Stimulated activated naive CD8-positive, alpha-beta T cell treated with anti-CD3 and anti-CD28 coated beads, Interleukin-15, Interleukin-2, amounts not matched to agents 100 U/mL and 50 U/mL, for 24 hours (primary cell): Measurements from ENCODE around the gene ZNF740.

ENCODE experiments used
- ATAC-seq: fragments of 150-1000 bp; cut with Tn5 transposase; one replicate; pipeline ENCODE4 v1.10.0; 2021
- DNase-seq: peaks from one replicate; pipeline ENCODE4 v3.0.0; 2021

ZNF740 gene

DNA sequence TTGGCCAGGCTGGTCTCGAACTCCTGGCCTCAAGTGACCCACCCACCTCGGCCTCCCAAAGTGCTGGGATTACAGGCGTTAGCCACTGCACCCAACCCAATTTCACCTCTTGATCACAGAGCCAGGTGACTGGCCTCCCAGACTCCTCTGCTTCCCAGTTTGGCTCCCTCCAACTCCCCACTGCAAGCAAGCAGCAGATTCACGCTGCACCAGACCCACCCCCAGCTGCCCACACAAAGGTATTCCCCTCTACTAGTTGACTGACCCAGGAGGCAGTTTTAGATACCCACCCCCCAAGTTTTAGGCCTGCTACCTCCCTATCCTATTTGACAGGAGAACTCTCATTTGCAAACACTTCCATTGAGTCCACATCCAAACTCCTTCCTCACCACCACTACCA is 46.3 kb downstream of the ZNF740 start:
- DNase-seq, result no peak
- no peak for ATAC-seq

GRCh38 chr12:53227341-53227740 is 46.8 kb downstream of the ZNF740 start:
- ATAC-seq (no peak), DNase-seq (no peak)

GRCh38 chr12:53227836-53228235 is 47.3 kb downstream of the ZNF740 start:
- ATAC-seq (no peak), DNase-seq (no peak)

- no peak for ATAC-seq
- DNase-seq, result no peak
Measured at GRCh38 chr12:53229454-53229853, 48.9 kb downstream of the ZNF740 start.

DNA sequence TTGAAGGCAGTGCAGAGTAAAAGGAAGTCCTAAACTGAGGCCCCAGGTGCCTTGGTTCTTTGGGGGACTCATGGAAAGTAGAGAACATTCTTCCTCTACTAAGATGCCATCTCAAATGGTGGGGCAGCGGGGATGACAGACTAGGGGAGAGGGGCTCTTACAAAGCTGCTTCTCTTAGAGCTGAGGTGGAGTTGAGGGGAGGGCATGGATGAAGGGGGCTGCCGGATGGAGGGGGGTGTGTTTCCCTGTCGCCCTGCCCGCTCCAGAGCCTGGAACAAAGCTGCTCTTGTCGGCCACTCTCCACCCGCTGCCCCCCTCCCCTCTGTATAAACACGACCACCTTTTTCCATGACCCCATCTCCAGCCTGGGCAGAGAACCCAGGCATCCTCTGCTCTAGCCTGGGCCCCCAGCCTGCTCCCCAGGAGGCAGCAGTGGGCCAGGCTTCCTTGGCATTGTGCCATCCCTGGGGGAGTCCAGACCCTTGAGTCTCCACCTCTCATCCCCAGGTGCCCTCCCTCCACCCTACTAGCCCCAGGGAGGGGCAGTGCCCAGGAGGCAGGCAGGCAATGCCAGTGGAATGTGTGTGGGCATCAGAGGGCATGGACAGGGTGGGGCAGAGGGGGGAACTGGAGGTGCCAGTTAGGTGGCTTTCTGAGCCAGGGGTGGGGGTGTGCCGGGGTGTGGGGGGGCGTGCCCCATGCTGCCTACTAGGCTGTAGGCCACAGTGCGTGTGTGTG is 49.8 kb downstream of the ZNF740 start:
- no peak for ATAC-seq
- no peak for DNase-seq

DNA sequence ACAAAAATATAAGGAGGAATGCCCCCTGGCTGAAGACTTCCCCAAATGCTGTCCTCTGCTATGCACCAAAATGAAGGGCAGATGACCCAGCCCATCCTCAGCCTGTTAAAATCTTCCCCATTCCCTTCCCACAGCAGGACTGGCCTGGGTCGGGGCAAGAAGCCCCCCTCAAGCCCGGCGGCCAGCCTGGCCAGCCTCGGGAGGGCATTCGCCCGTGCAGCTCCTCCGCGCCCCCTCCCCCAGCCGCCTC is 51.1 kb downstream of the ZNF740 start:
- no peak for ATAC-seq
- DNase-seq, result no peak

DNA sequence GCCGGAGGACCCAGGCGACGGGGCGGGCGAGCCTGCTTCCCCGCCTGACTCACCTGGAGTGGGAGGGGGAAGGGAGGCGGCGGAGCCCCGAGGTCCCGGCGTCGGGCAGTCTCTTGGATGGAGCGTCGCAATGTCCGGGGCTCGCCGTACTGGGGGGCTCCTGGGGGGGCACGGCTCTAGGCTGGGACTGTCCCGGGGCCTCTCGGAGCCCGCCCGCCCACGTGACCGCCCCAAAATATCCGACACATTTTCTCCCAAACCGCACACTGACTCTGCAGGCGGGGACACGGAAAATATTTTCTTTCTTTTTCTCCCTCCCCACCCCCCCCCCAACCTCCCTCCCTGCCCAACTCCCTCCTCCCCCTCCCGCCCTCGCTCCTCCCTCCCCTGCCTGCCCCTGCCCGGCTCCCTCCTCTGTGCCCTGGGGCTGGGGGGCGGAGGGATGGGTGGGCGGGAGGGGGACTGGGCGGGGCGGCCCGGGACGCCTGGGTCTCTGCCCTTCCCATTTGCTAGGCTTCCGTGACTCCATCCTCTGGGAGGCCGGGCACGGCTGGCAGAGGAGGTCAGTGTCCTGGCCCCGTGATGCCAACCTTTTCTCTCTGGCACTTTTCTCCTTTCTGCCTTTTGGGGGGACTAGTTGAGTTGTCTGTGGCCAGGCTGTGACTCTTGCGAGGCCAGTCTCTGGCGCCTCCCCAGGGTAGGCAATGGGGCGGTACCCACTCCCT is 51.6 kb downstream of the ZNF740 start, which contains the start of gene RARG:
TSS of gene RARG (minus strand) at position 289 of the 725 bp plus-strand sequence. CDS start 4,664 bp downstream, outside the sequence.
- peak; percentile 77 for DNase-seq

GRCh38 chr12:53232646-53233461 is 52.3 kb downstream of the ZNF740 start:
- DNase-seq (peak; percentile 53), ATAC-seq (peak; percentile 39)

More for the DNA sequence above, 51.6 kb downstream of the ZNF740 start, which contains the start of gene RARG:
- ATAC-seq, result peak; percentile 76

DNA sequence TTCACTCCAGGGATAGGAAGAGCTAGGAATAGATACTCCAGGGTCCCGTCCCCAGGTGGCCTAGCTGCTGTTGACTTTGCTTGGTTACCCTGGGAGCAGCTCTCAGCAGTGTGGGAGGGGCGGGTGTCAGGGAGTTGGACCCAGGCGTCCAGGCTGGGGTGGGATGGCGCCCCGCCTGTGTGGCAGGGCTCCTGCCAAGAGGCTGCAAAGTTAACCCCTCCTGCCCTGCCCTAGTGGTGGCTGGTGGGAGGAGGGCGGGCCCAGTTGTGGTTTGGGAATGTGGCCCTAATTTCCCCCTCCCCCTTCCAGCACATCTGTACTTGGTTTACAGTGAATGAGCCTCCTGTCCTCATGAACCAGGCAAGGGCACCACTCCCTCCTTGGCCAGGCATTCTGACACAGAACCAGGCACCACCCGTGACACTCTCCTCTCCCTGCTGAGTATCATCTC is 53.2 kb downstream of the ZNF740 start:
- DNase-seq (no peak), ATAC-seq (no peak)

DNA sequence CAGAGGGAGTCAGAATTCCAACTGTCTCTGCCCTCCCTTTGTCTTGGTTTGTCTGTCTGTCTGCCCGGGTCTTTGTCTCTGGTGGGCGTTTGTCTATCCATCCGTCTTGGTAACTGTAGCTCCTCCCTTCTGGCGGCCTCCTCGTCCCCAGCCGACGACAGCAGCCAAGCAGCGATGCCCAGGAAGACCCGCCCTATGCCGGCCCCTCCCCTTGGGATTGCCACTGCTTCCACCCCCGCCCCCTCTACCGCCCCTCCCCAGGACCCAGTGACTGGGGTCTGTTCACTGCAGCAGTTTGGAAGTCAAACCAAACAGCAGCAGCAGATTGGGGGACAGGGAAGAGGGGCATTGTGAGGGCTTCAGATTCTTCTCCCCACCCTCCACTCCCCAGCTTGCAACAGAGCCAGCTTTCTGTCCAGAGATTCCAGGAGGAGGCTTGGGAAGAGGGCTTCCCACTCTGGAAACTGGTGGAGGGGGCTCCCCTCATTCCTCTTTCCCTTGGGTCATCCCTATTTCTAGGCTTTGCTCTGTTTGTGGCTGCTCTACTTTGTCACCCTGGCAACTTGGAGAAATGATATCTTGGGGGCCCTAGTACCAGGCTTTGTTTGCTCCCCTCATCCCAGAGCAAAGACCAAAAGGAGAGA is 53.9 kb downstream of the ZNF740 start:
- no peak for DNase-seq
- ATAC-seq, result no peak

GRCh38 chr12:53235164-53235563 is 54.6 kb downstream of the ZNF740 start:
- no peak for DNase-seq
- ATAC-seq, result no peak

GRCh38 chr12:53235742-53236442 is 55.4 kb downstream of the ZNF740 start:
- DNase-seq (peak; percentile 44), ATAC-seq (peak; percentile 10)

DNA sequence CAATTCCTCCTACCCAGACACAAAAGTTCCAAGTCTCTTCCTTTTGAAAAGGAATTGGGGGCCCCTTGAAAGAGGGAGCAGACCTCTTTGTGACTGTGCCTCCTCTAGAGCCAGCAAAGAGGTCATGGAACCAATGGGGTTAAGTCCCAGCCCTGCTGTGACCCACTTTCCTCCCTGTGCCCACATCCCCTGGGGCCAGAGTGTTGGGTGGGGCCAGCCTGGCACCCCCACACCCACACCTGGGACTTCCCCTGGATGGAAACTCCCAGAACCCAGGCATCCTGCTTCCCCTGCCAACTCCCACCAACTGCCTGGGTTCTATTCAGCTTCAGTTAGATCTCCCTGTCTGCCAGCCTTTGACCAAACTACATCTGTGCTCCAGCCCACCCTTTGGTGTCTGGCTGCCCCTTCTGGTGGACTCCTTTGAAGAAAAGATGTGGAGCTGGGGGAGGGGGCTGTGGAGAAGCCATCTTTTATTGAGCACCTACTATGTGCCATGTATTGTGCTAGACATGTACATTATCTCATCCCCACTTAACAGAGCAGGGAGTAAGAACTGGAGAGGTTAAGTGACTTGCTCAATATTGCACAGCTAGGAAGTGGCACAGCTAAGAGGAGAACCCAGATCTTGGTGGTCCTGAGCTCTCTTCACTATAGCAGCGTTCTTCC is 56.1 kb downstream of the ZNF740 start:
- ATAC-seq (peak; percentile 44), DNase-seq (peak; percentile 71)

GRCh38 chr12:53239643-53240258 is 59.2 kb downstream of the ZNF740 start:
- DNase-seq (no peak), ATAC-seq (no peak)

GRCh38 chr12:53241623-53242412 is 61.3 kb downstream of the ZNF740 start:
- DNase-seq (no peak), ATAC-seq (peak; percentile 23)

DNA sequence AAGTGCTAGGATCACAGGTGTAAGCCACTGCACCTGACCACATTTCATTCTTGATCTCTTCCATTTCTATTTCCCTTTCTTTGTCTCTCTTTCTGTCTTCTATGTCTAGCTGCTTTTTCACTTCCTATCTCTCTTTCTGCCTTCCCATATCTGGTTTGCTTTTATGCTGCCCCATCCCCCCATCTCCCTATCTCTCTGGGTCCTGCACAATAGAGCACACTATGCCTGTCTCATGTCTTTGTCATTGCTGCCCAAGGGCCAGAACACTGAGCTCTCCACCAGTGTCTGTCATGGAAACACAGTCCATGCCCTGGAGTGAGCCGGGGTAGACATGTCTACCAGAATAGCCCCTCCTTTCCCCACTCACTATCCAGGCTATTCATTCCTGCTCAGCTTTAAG is 63.8 kb downstream of the ZNF740 start:
- no peak for DNase-seq
- ATAC-seq, result no peak
